Measurements from ENCODE around the gene AKR1C3.

DNA sequence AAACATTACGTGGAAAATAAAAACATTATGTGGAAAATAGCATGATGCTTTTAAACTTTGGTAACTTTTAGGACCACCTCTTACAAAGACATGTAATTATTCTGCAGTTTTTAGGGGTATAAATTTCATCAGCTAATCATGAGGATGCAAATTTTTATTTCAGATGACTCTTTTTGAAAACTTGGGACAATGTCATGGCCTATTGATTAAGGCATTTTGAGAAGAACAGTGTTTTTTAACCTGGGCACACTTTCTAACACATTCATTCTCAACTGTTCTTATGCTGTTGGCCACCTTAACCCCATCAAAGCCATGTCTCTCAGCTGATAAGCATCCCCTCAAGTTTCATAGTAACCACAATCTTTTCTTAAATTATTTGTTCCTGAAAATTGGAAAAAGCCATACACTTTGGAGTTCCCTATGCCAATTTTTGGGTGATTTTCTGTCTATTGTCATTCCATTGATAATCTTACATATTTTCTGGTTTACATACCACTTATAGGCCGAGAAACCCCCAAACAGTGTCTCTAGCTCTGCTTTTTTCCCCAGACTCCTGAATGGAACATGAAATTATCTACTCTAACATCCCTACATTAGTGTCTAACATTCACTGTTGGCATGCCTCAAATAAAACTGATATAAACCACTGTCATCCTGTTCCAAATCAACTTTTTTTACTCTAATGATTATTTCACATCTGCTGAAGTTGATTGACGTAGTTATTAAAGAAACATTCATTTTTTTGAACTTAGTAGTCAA, 14.6 kb downstream of the AKR1C3 start:
- TF ChIP-seq, protein P1, sequence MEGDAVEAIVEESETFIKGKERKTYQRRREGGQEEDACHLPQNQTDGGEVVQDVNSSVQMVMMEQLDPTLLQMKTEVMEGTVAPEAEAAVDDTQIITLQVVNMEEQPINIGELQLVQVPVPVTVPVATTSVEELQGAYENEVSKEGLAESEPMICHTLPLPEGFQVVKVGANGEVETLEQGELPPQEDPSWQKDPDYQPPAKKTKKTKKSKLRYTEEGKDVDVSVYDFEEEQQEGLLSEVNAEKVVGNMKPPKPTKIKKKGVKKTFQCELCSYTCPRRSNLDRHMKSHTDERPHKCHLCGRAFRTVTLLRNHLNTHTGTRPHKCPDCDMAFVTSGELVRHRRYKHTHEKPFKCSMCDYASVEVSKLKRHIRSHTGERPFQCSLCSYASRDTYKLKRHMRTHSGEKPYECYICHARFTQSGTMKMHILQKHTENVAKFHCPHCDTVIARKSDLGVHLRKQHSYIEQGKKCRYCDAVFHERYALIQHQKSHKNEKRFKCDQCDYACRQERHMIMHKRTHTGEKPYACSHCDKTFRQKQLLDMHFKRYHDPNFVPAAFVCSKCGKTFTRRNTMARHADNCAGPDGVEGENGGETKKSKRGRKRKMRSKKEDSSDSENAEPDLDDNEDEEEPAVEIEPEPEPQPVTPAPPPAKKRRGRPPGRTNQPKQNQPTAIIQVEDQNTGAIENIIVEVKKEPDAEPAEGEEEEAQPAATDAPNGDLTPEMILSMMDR (IDR thresholded peaks at IDR 0.05) = no peak
- no peak for TF ChIP-seq POLR2A (IDR thresholded peaks at IDR 0.05)

All from sigmoid colon (tissue), 3 donors.